ENCODE results near the gene USP32.

The USP32 gene

GRCh38 chr17:60369727-60370126 is 22.2 kb downstream of the USP32 start:
- no peaks in the 10 kb centered on the region for H3K4me1 ChIP-seq (ENCODE audit: insufficient read depth, insufficient read length)
- H3K27me3 ChIP-seq (ENCODE audit: insufficient read depth, insufficient read length), result no peaks in the 10 kb centered on the region
- peaks cover 10% of the 10 kb centered on the region for H3K36me3 ChIP-seq (ENCODE audit: insufficient read depth, insufficient read length, low read length)
- H3K4me3 ChIP-seq (ENCODE audit: insufficient read length, low read depth), result no peak overlapping the region
- H3K9me3 ChIP-seq (ENCODE audit: insufficient read depth, low read length), result no peaks in the 10 kb centered on the region
- TF ChIP-seq ZNF274 (IDR thresholded peaks at IDR 0.05; ENCODE audit: low read depth, low read length), result no peak
- TF ChIP-seq YY1 (IDR thresholded peaks at IDR 0.05; ENCODE audit: insufficient read depth, insufficient read length), result no peak
- TF ChIP-seq SUZ12 (IDR thresholded peaks at IDR 0.05; ENCODE audit: extremely low read depth, insufficient read depth, insufficient read length), result no peak
- H3K9ac ChIP-seq (ENCODE audit: insufficient read length, low read depth), result no peak overlapping the region
- DNase-seq (ENCODE audit: low read depth, low spot score), result no peak

GRCh38 chr17:60363700-60364405 is 28.1 kb downstream of the USP32 start:
- Histone ChIP-seq H3K9ac (ENCODE audit: insufficient read length, low read depth) (no peak overlapping the region), H3K4me3 (ENCODE audit: insufficient read length, low read depth) (no peak overlapping the region), H3K4me1 (ENCODE audit: insufficient read depth, insufficient read length) (no peaks in the 10 kb centered on the region), H3K9me3 (ENCODE audit: insufficient read depth, low read length) (no peaks in the 10 kb centered on the region), H3K27me3 (ENCODE audit: insufficient read depth, insufficient read length) (no peaks in the 10 kb centered on the region), H3K36me3 (ENCODE audit: insufficient read depth, insufficient read length, low read length) (no peaks in the 10 kb centered on the region)
- TF ChIP-seq YY1 (IDR thresholded peaks at IDR 0.05; ENCODE audit: insufficient read depth, insufficient read length) (no peak), SUZ12 (IDR thresholded peaks at IDR 0.05; ENCODE audit: extremely low read depth, insufficient read depth, insufficient read length) (no peak), ZNF274 (IDR thresholded peaks at IDR 0.05; ENCODE audit: low read depth, low read length) (no peak)
- no peak for DNase-seq (ENCODE audit: low read depth, low spot score)

GRCh38 chr17:60362329-60362728 is 29.6 kb downstream of the USP32 start:
- H3K9me3 ChIP-seq (ENCODE audit: insufficient read depth, low read length), result no peaks in the 10 kb centered on the region
- no peak overlapping the region for H3K9ac ChIP-seq (ENCODE audit: insufficient read length, low read depth)
- no peaks in the 10 kb centered on the region for H3K4me1 ChIP-seq (ENCODE audit: insufficient read depth, insufficient read length)
- H3K27me3 ChIP-seq (ENCODE audit: insufficient read depth, insufficient read length), result no peaks in the 10 kb centered on the region
- no peak for DNase-seq (ENCODE audit: low read depth, low spot score)
- H3K4me3 ChIP-seq (ENCODE audit: insufficient read length, low read depth), result no peak overlapping the region
- no peaks in the 10 kb centered on the region for H3K36me3 ChIP-seq (ENCODE audit: insufficient read depth, insufficient read length, low read length)
- TF ChIP-seq YY1 (IDR thresholded peaks at IDR 0.05; ENCODE audit: insufficient read depth, insufficient read length) (no peak), ZNF274 (IDR thresholded peaks at IDR 0.05; ENCODE audit: low read depth, low read length) (no peak), SUZ12 (IDR thresholded peaks at IDR 0.05; ENCODE audit: extremely low read depth, insufficient read depth, insufficient read length) (no peak)

GRCh38 chr17:60361889-60362288 is 30.0 kb downstream of the USP32 start:
- H3K9ac ChIP-seq (ENCODE audit: insufficient read length, low read depth), result no peak overlapping the region
- TF ChIP-seq YY1 (IDR thresholded peaks at IDR 0.05; ENCODE audit: insufficient read depth, insufficient read length) (no peak), SUZ12 (IDR thresholded peaks at IDR 0.05; ENCODE audit: extremely low read depth, insufficient read depth, insufficient read length) (no peak), ZNF274 (IDR thresholded peaks at IDR 0.05; ENCODE audit: low read depth, low read length) (no peak)
- no peak overlapping the region for H3K4me3 ChIP-seq (ENCODE audit: insufficient read length, low read depth)
- no peaks in the 10 kb centered on the region for H3K9me3 ChIP-seq (ENCODE audit: insufficient read depth, low read length)
- DNase-seq (ENCODE audit: low read depth, low spot score), result no peak
- no peaks in the 10 kb centered on the region for H3K4me1 ChIP-seq (ENCODE audit: insufficient read depth, insufficient read length)
- no peaks in the 10 kb centered on the region for H3K27me3 ChIP-seq (ENCODE audit: insufficient read depth, insufficient read length)
- no peaks in the 10 kb centered on the region for H3K36me3 ChIP-seq (ENCODE audit: insufficient read depth, insufficient read length, low read length)

GRCh38 chr17:60359415-60359814 is 32.5 kb downstream of the USP32 start:
- DNase-seq (ENCODE audit: low read depth, low spot score), result no peak
- H3K4me3 ChIP-seq (ENCODE audit: insufficient read length, low read depth), result no peak overlapping the region
- TF ChIP-seq ZNF274 (IDR thresholded peaks at IDR 0.05; ENCODE audit: low read depth, low read length) (no peak), YY1 (IDR thresholded peaks at IDR 0.05; ENCODE audit: insufficient read depth, insufficient read length) (no peak), SUZ12 (IDR thresholded peaks at IDR 0.05; ENCODE audit: extremely low read depth, insufficient read depth, insufficient read length) (no peak)
- H3K27me3 ChIP-seq (ENCODE audit: insufficient read depth, insufficient read length), result no peaks in the 10 kb centered on the region
- H3K4me1 ChIP-seq (ENCODE audit: insufficient read depth, insufficient read length), result no peaks in the 10 kb centered on the region
- no peak overlapping the region for H3K9ac ChIP-seq (ENCODE audit: insufficient read length, low read depth)
- H3K9me3 ChIP-seq (ENCODE audit: insufficient read depth, low read length), result no peaks in the 10 kb centered on the region
- H3K36me3 ChIP-seq (ENCODE audit: insufficient read depth, insufficient read length, low read length), result no peaks in the 10 kb centered on the region

- no peak overlapping the region for H3K4me3 ChIP-seq (ENCODE audit: insufficient read length, low read depth)
- DNase-seq (ENCODE audit: low read depth, low spot score), result no peak
- no peak for TF ChIP-seq SUZ12 (IDR thresholded peaks at IDR 0.05; ENCODE audit: extremely low read depth, insufficient read depth, insufficient read length)
- no peak for TF ChIP-seq YY1 (IDR thresholded peaks at IDR 0.05; ENCODE audit: insufficient read depth, insufficient read length)
- no peak for TF ChIP-seq ZNF274 (IDR thresholded peaks at IDR 0.05; ENCODE audit: low read depth, low read length)
- H3K27me3 ChIP-seq (ENCODE audit: insufficient read depth, insufficient read length), result no peaks in the 10 kb centered on the region
- H3K36me3 ChIP-seq (ENCODE audit: insufficient read depth, insufficient read length, low read length), result no peaks in the 10 kb centered on the region
- no peak overlapping the region for H3K9ac ChIP-seq (ENCODE audit: insufficient read length, low read depth)
- H3K9me3 ChIP-seq (ENCODE audit: insufficient read depth, low read length), result no peaks in the 10 kb centered on the region
- no peaks in the 10 kb centered on the region for H3K4me1 ChIP-seq (ENCODE audit: insufficient read depth, insufficient read length)
Observed at GRCh38 chr17:60358606-60359225, 33.2 kb downstream of the USP32 start.

- TF ChIP-seq SUZ12 (IDR thresholded peaks at IDR 0.05; ENCODE audit: extremely low read depth, insufficient read depth, insufficient read length) (no peak), ZNF274 (IDR thresholded peaks at IDR 0.05; ENCODE audit: low read depth, low read length) (no peak), YY1 (IDR thresholded peaks at IDR 0.05; ENCODE audit: insufficient read depth, insufficient read length) (no peak)
- Histone ChIP-seq H3K9ac (ENCODE audit: insufficient read length, low read depth) (no peak overlapping the region), H3K36me3 (ENCODE audit: insufficient read depth, insufficient read length, low read length) (no peaks in the 10 kb centered on the region), H3K4me3 (ENCODE audit: insufficient read length, low read depth) (no peak overlapping the region), H3K4me1 (ENCODE audit: insufficient read depth, insufficient read length) (no peaks in the 10 kb centered on the region), H3K9me3 (ENCODE audit: insufficient read depth, low read length) (no peaks in the 10 kb centered on the region), H3K27me3 (ENCODE audit: insufficient read depth, insufficient read length) (no peaks in the 10 kb centered on the region)
- DNase-seq (ENCODE audit: low read depth, low spot score), result no peak
Observed at GRCh38 chr17:60356940-60357339, 35.0 kb downstream of the USP32 start.
